ENCODE results near the gene SLC6A4.

Gene SLC6A4

DNA sequence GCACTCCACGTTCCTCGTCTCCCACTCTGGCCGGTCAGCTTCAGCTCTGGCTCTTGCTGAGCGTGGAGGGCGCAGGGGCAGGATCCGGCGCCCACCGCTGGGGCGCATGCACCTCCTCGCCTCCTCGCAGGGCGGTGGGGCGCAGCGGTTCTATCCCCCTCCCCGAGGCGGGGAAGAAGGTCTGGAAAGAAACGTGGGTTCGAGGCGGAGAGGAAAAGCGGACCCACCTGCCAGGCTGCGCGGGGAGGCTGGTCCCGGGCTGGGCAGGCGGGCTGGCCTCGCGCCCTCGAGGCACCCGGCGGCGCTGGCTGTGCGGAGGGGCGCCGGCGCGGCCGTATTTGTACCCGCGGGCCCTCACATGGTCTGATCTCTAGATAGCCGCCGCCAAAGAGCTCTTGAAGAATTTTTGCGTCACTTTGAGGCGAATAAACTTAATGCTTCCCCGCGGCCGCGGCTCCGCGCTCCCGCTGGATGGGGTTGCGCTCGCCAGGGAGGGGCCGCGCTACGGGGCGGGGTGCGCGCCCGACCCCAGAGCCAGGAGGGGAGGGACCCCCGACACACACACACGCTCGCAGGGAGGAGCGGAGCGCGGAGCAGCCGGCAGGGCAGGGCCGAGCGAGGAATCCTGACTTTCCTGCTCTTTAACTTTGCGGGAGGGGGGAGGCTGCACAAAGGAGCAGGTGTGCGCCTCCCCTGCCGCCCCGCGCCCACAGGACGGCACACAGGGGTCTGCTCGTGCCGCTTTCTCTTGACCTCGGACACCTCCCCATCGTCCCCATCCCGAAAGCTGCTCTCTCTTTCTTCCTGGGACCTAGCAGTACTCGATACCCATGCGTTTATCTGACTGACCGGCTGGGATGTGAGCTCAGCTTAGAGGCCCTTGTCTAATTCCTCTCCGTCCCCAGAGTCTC, at the start of gene SLC6A4:
SLC6A4 (minus strand) TSS at position 312 of the 911 bp plus-strand sequence. CDS start 13,739 bp downstream, outside the sequence.
- H3K27ac ChIP-seq, result no peak within 1 kb of the TSS
- DNase-seq (ENCODE audit: low read depth, low spot score), result no peak

DNA sequence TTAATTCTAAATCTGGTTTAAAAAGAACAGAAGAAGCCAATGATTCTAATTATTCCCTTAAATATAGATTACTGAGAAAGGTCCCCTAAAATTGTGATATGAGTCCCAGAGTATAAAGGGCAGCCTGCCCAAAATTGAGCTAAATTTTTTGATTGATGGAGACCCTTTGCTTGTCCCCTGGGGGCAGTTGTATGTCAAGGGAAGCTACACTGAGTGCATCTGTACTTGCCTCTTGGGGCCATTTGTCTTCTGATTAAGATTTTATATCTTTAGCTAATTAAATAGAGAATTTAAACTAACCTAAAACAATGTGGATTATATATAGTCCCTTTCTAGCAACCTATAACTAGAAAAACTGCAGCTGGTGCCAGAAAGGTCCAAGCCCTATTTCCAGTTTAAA, 43.7 kb upstream of the SLC6A4 start:
- no peak overlapping the region for H3K27ac ChIP-seq
- DNase-seq (ENCODE audit: low read depth, low spot score), result no peak

- no peak overlapping the region for H3K27ac ChIP-seq
- DNase-seq (ENCODE audit: low read depth, low spot score), result no peak
Measured at GRCh38 chr17:30278032-30278431, 42.5 kb upstream of the SLC6A4 start.

DNA sequence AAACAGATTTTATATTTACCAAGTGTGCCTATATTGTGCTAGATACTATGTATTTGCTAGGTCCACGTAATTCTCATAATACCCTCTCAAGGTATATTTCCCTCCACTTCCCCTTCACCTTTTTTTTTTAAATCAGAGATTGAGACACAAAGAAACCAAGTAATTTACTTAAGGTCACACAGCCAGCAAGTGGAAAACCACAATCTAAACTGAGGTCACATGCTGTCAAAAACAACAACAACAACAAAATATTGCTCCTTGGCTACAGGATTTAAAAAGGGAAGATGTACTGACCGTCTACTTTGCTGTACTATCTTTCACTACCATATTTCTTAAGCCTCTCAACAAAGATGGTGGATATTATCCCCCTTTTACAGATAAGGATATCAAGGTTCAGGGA, 40.4 kb upstream of the SLC6A4 start:
- H3K27ac ChIP-seq, result no peak overlapping the region
- no peak for DNase-seq (ENCODE audit: low read depth, low spot score)

GRCh38 chr17:30274887-30275286, 39.4 kb upstream of the SLC6A4 start:
- no peak overlapping the region for H3K27ac ChIP-seq
- DNase-seq (ENCODE audit: low read depth, low spot score), result no peak

- H3K27ac ChIP-seq, result no peak overlapping the region
- DNase-seq (ENCODE audit: low read depth, low spot score), result no peak
Measured at GRCh38 chr17:30273373-30273772, 37.9 kb upstream of the SLC6A4 start.

GRCh38 chr17:30271102-30271501, 35.6 kb upstream of the SLC6A4 start:
- DNase-seq (ENCODE audit: low read depth, low spot score), result no peak
- H3K27ac ChIP-seq, result no peak overlapping the region

- H3K27ac ChIP-seq, result no peak overlapping the region
- DNase-seq (ENCODE audit: low read depth, low spot score), result no peak
Measured at GRCh38 chr17:30267625-30268024, 32.1 kb upstream of the SLC6A4 start.

DNA sequence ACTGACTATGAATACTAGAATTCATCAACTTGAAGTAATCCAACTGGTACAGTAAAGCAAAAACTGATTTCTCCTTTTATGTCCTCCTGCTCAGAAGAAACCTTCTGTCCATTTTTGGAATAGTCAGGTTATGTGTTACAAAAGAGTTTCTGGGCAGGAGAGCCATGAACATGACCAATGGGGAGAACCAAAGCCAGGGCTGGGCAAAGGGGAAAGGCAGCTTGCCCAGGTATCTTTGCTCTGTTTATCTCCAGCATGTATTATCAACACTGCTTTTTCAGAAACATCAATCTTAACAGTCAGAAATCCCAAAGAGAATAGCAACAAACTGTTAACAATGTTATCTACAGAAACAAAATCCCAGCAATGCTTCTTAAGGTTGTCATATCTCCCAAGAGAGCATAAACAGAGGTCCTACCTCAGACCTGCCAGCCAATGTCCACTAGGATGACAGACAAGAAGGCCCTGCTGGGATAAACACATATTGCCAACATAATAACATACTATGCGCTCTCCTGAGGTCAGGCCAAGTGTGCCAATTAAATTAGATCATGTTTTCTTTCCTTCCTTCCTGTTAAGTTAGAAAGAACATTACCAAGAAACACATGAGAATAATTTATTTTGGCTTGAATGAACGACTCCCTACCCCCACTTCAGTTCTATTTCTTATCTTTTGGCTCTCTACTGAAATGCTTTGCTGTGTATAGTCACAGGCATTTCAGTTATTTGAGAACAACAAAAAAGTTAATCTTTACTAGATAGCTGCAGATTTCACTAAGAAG, 28.2 kb upstream of the SLC6A4 start:
- DNase-seq (ENCODE audit: low read depth, low spot score), result no peak
- H3K27ac ChIP-seq, result no peak overlapping the region

DNA sequence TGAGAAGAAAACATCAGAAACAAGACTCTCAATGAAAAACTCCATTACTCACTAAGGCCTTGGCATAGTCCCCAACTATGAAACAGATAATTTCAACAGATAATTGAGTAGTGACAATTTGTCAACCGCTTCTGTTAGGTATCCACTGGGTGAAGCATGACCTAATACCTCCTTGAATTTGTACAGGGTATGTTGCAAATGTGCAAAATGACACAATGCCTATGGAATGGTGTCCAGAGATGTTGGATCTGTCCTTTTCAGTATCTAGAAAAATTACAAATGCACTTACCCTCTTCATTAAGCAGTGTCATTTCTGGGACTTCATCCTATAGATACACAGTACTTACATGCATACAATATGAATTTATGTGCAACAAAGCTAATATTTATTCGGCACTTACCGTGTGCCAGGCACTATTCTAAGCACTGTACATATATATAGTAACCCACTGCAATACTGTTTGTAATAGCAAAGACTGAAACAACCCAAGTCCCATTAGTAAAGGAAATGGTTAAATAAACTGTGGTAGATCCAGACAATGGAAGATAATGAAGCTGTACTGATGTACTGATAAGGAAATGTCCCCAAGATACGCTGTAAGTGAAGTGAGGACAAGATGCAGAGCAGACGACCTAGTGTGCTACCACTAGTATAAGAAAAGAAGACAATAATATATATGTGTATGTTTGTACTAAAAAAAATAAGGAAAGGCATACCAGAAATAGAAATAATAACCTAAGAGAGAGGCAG, 21.4 kb upstream of the SLC6A4 start:
- H3K27ac ChIP-seq, result no peak overlapping the region
- no peak for DNase-seq (ENCODE audit: low read depth, low spot score)

DNA sequence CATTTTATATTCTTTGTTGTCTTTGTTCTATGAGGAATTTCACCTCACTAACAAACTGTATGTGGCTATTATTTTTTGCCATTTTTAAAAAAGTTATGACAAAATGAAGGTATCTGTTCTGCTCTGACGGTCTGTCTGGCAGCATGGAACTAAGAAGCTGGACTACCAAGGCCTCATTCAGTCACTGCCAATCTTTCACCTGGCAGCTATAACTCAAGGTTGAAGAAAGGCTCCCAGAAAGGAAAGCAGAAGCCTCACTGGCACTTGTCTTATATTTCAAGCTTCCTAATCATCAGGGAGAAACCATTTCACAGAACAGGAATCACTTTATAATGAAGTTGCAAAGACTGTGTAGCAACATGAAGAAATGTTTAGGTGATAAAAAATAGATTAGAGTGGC, 18.7 kb upstream of the SLC6A4 start:
- DNase-seq (ENCODE audit: low read depth, low spot score), result no peak
- no peak overlapping the region for H3K27ac ChIP-seq

GRCh38 chr17:30253312-30253711, 17.8 kb upstream of the SLC6A4 start:
- DNase-seq (ENCODE audit: low read depth, low spot score), result no peak
- no peak overlapping the region for H3K27ac ChIP-seq

DNA sequence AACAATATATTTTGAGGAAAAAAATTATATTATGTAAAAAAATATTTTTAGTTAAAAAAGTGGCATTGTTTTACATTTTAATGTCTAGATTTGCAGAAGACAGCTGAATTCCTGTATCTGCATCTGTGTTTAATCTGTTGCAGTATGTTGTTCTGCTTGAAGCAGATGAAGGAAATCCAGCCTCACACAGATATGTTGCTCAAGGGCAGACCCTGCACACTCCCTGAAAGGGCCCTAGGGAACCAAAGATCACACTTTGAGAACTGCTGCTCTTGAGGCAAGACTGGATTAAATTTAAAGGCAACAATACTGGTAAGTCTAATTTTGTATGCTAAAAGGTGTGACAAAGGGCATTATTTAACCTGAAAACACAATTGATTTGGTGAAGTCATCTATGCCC, 16.4 kb upstream of the SLC6A4 start:
- no peak overlapping the region for H3K27ac ChIP-seq
- DNase-seq (ENCODE audit: low read depth, low spot score), result no peak

GRCh38 chr17:30249460-30249859, 14.0 kb upstream of the SLC6A4 start:
- H3K27ac ChIP-seq, result no peak overlapping the region
- no peak for DNase-seq (ENCODE audit: low read depth, low spot score)

GRCh38 chr17:30248786-30249185, 13.3 kb upstream of the SLC6A4 start:
- DNase-seq (ENCODE audit: low read depth, low spot score), result no peak
- no peak overlapping the region for H3K27ac ChIP-seq

DNA sequence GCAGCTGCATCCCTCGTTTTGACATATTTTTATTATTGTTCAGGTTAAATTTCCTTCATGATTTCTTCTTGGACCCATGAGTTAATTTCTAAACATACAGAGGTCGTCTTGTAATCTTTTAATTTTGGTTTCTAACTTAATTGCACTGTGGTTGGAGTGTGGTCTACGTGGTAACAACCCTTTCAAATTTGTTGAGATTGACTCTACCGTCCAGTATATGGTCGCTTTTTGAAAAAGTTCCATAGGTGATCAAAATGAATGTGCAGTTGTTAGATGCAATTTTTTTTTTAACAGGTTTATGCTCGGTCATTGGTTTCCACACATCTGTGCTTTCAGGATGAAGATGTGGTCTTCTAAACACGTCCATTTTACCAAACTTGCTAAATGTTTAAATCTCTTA, 11.0 kb upstream of the SLC6A4 start:
- no peak for DNase-seq (ENCODE audit: low read depth, low spot score)
- H3K27ac ChIP-seq, result no peak overlapping the region

GRCh38 chr17:30244853-30245385, 9.4 kb upstream of the SLC6A4 start:
- H3K27ac ChIP-seq, result peak overlapping the region; percentile 52
- DNase-seq (ENCODE audit: low read depth, low spot score), result peak; percentile 29

DNA sequence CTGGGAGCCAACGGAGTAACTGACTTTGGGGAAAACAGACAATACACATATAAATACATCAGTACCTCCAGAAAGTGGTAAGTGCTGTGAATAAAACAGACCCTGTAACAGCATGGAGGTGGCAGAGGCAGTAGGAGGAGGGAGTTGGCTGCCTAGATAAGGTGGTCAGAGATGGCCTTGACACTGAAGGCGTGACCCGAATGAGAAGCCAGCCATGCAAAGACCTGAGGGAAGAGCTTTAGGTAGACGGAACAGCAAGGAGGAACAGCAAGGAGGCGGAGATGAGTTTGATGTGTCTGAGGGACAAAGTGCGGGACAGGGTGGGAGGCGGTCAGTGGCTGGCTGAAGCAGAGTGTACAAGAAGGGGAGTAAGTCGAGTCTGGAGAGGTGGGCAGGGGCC, 8.1 kb upstream of the SLC6A4 start:
- H3K27ac ChIP-seq, result no peak overlapping the region
- no peak for DNase-seq (ENCODE audit: low read depth, low spot score)

- no peak for DNase-seq (ENCODE audit: low read depth, low spot score)
- no peak overlapping the region for H3K27ac ChIP-seq
Measured at GRCh38 chr17:30243002-30243401, 7.5 kb upstream of the SLC6A4 start.

DNA sequence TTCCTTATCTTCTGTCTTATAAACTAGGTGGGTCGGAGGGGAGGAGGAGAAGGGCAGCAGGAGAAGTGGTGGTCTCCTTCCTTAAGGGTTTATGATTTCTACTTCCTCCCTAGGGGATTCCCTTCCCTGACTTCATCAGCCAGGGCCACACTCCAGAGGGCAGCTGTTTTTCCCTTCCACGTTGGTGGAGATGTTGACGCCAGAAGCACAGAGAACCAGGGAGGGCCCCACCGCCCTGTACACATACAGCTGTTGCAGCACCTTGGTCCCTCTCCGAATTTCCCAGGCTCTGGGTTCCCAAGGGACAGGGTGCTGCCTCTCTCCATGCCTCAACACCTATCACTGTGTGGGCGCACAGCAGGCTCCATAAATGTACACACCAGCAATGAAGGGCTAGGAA, 5.6 kb upstream of the SLC6A4 start:
- no peak for DNase-seq (ENCODE audit: low read depth, low spot score)

More for the DNA sequence above, 5.6 kb upstream of the SLC6A4 start:
- H3K27ac ChIP-seq, result no peak overlapping the region
